ENCODE measurements around the gene CALY.

GRCh38 chr10:133339708-133340380 is 3.1 kb upstream of the CALY start:
- TF ChIP-seq ZNF266 (tag by site-specific recombination; IDR thresholded peaks at IDR 0.05; ENCODE audit: low read depth) (no peak), ZBTB26 (tag by site-specific recombination; optimal IDR thresholded peaks at IDR 0.05) (no peak), BCL11A (tag by site-specific recombination; IDR thresholded peaks at IDR 0.05; ENCODE audit: low read depth) (no peak), ZNF623 (tag by site-specific recombination; IDR thresholded peaks at IDR 0.05) (no peak), CTCF (tag by site-specific recombination; IDR thresholded peaks at IDR 0.05) (no peak)
